Raji (cell line): ENCODE results near the gene PDE9A.

ENCODE experiments used
- POLR2A ChIP-seq: IDR thresholded peaks from 2 replicates; pipeline ENCODE4 v1.6.1; 2011; ENCODE audit warnings: low read depth, low read length, control low read depth; ENCODE audit not compliant: insufficient read depth

Gene PDE9A

GRCh38 chr21:42678618-42679295 lies 25.3 kb downstream of the PDE9A start:
- TF ChIP-seq POLR2A, result no peak

GRCh38 chr21:42679319-42680057 lies 26.1 kb downstream of the PDE9A start:
- TF ChIP-seq POLR2A, result no peak

- no peak for TF ChIP-seq POLR2A
Observed at GRCh38 chr21:42680058-42680330, 26.6 kb downstream of the PDE9A start.

GRCh38 chr21:42680429-42680828 lies 27.0 kb downstream of the PDE9A start:
- no peak for TF ChIP-seq POLR2A

GRCh38 chr21:42681296-42682206 lies 28.1 kb downstream of the PDE9A start:
- TF ChIP-seq POLR2A, result no peak

GRCh38 chr21:42682661-42683210 lies 29.3 kb downstream of the PDE9A start:
- TF ChIP-seq POLR2A, result no peak

GRCh38 chr21:42683371-42684108 lies 30.1 kb downstream of the PDE9A start:
- no peak for TF ChIP-seq POLR2A

- TF ChIP-seq POLR2A, result no peak
Observed at GRCh38 chr21:42684109-42684916, 30.9 kb downstream of the PDE9A start.

- no peak for TF ChIP-seq POLR2A
Observed at GRCh38 chr21:42685036-42685435, 31.6 kb downstream of the PDE9A start.

GRCh38 chr21:42685954-42686500 lies 32.6 kb downstream of the PDE9A start:
- TF ChIP-seq POLR2A, result no peak

- no peak for TF ChIP-seq POLR2A
Observed at GRCh38 chr21:42687796-42688195, 34.4 kb downstream of the PDE9A start.

- no peak for TF ChIP-seq POLR2A
Observed at GRCh38 chr21:42688226-42688840, 34.9 kb downstream of the PDE9A start.

GRCh38 chr21:42688841-42689371 lies 35.5 kb downstream of the PDE9A start:
- no peak for TF ChIP-seq POLR2A
